A673 (cell line): ENCODE data around the gene GSTK1.

Source experiments
- CTCF ChIP-seq: fragments of 300-800, 200-600 bp; sonication (generic); conservative IDR thresholded peaks from 2 replicates; pipeline ENCODE4 v1.5.1; 2017; ENCODE audit warnings: low read depth, mild to moderate bottlenecking, antibody characterized with exemption, low read length, moderate library complexity, mixed read lengths
- EZH2 ChIP-seq: fragments of 200-600 bp; sonication (generic); IDR thresholded peaks from 2 replicates; pipeline ENCODE4 v1.6.1; 2017; ENCODE audit warnings: borderline replicate concordance, low read depth, mild to moderate bottlenecking, mixed read lengths, antibody characterized with exemption, low read length; ENCODE audit not compliant: poor library complexity, severe bottlenecking

GRCh38 chr7:143248761-143249354 lies 14.4 kb upstream of the GSTK1 start:
- TF ChIP-seq CTCF (no peak), EZH2 (no peak)
